PC-3 (cell line): ENCODE measurements around the gene HTRA2. TPM values are rescaled to one million over a fixed set of nuclear protein-coding genes. Genes with fewer than 3 reads are reported as not detected.

ENCODE experiments used
- ATAC-seq: fragments of 200-7000 bp; cut with Tn5 transposase; 2 replicates; pipeline ENCODE4 v1.9.1; 2020; ENCODE audit warnings: mild to moderate bottlenecking, moderate library complexity
- BruUV-seq: library from RNA; stranded (reverse); fragments of 400-500 nt; replicated peaks from 2 replicates; lab custom pipeline; 2021; lab: Mats Ljungman, UMichigan
- CTCF ChIA-PET: fragments of 300-600 bp; sonication (Branson Sonifier 250); formaldehyde crosslinking; loops from one replicate; lab custom pipeline; 2022; ENCODE audit warnings: antibody characterized with exemption; lab: Charles Lee
- POLR2A ChIA-PET: fragments of 300-600 bp; sonication (Branson Sonifier 250); formaldehyde crosslinking; loops from one replicate; lab custom pipeline; 2022; ENCODE audit warnings: antibody characterized with exemption; ENCODE audit not compliant: unreplicated experiment; lab: Charles Lee
- DNase-seq: peaks from one replicate; pipeline ENCODE4 v3.0.0-alpha.2; 2015
- H2AFZ ChIP-seq: fragments of 300-600 bp; sonication (generic); 2 replicates; pipeline ENCODE4 v1.6.0; 2016; ENCODE audit warnings: antibody characterized with exemption, low read length
- H3F3A ChIP-seq: fragments of 300-600 bp; sonication (generic); one replicate; pipeline ENCODE4 v1.6.0; 2017; ENCODE audit warnings: antibody characterized with exemption, low read length, control low read depth, mild to moderate bottlenecking; ENCODE audit not compliant: unreplicated experiment
- H3K27ac ChIP-seq: fragments of 300-600 bp; sonication (generic); 2 replicates; pipeline ENCODE4 v1.5.1; 2016; ENCODE audit warnings: mild to moderate bottlenecking, low read length
- H3K27me3 ChIP-seq: fragments of 300-600 bp; sonication (generic); 2 replicates; pipeline ENCODE4 v1.6.1; 2016; ENCODE audit warnings: low read length, mixed read lengths
- H3K36me3 ChIP-seq: fragments of 300-600 bp; sonication (generic); 2 replicates; pipeline ENCODE4 v1.6.1; 2016; ENCODE audit warnings: low read depth, mixed run types, low read length, mixed read lengths
- H3K4me1 ChIP-seq: fragments of 300-600 bp; sonication (generic); 2 replicates; pipeline ENCODE4 v1.5.1; 2016; ENCODE audit warnings: low read length; ENCODE audit not compliant: insufficient read depth
- H3K4me2 ChIP-seq: fragments of 300-600 bp; sonication (generic); 2 replicates; pipeline ENCODE4 v1.6.0; 2016; ENCODE audit warnings: low read length
- H3K4me3 ChIP-seq: fragments of 300-600 bp; sonication (generic); 2 replicates; pipeline ENCODE4 v1.5.1; 2016; ENCODE audit warnings: mild to moderate bottlenecking, low read length, mixed read lengths
- H3K79me2 ChIP-seq: fragments of 300-600 bp; sonication (generic); 2 replicates; pipeline ENCODE4 v1.6.1; 2017; ENCODE audit warnings: low read length, mixed read lengths
- H3K9ac ChIP-seq: fragments of 300-600 bp; sonication (generic); 2 replicates; pipeline ENCODE4 v1.6.0; 2016; ENCODE audit warnings: mild to moderate bottlenecking, low read length
- H3K9me2 ChIP-seq: fragments of 300-600 bp; sonication (generic); replicated peaks from 2 replicates; pipeline ENCODE4 v1.6.1; 2016; ENCODE audit warnings: mixed run types, low read length, mixed read lengths
- H3K9me3 ChIP-seq: fragments of 300-600 bp; sonication (generic); 2 replicates; pipeline ENCODE4 v1.6.1; 2016; ENCODE audit warnings: low read length, mixed read lengths
- H4K20me1 ChIP-seq: fragments of 300-600 bp; sonication (generic); 2 replicates; pipeline ENCODE4 v1.6.1; 2016; ENCODE audit warnings: low read length, mixed read lengths
- CTCF ChIP-seq: fragments of 300-600 bp; sonication (generic); conservative IDR thresholded peaks from 2 replicates; pipeline ENCODE4 v1.5.1; 2017; ENCODE audit warnings: antibody characterized with exemption, low read depth, mild to moderate bottlenecking, low read length
- EZH2 ChIP-seq: fragments of 300-600 bp; sonication (generic); IDR thresholded peaks from one replicate; pipeline ENCODE4 v1.6.1; 2017; ENCODE audit warnings: antibody characterized with exemption, mild to moderate bottlenecking, low read length; ENCODE audit not compliant: unreplicated experiment
- EZH2phosphoT487 ChIP-seq: fragments of 300-600 bp; sonication (generic); IDR thresholded peaks from 2 replicates; pipeline ENCODE4 v1.6.1; 2018; ENCODE audit warnings: mild to moderate bottlenecking, antibody characterized with exemption, low read length, borderline replicate concordance
- intact Hi-C: fragments of 100-400 bp; cut with micrococcal nuclease; formaldehyde crosslinking; loops from 2 replicates; pipeline ENCODE4 v1.9.0; 2023
- total RNA-seq: library from RNA; depleted of rRNA; stranded (reverse); fragments of >200 nt; gene quantifications from 2 replicates; pipeline ENCODE4 v1.2.3, GENCODE V29; 2014

Gene HTRA2
- total RNA-seq, 1 experiment from 2014 or later: 71.8 TPM

DNA sequence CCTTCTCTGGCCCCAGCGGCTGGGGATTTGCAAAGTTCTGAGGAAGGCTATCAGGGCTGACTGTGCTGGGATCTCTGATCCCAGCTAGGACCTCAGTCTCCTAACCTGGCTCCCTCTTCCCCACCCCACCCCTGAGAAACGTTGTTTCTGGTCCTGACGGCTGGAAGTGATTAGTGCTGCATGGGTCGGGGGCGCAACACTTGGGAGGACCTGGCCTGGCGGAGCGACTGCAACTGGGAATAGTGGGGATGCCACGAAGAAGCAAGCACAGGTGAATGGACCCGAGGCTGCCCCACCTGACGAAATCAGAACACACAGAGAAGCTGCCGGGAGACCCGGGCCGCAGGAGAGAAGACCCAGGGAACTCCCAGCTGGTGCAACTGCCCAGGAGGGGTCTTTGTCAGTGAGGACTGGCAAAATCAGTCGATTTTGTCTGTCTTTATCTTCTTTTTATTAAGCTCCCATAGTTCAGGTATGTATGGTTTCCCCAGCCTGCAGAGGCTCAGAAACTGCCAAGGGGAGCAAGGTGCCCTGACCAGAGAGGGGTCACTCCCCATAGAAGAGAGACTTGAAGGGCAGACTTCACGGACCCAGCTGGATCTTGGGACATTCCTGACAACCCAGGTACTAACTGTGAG, 29.7 kb upstream of the HTRA2 start:
- CTCF ChIA-PET: no interaction called here

DNA sequence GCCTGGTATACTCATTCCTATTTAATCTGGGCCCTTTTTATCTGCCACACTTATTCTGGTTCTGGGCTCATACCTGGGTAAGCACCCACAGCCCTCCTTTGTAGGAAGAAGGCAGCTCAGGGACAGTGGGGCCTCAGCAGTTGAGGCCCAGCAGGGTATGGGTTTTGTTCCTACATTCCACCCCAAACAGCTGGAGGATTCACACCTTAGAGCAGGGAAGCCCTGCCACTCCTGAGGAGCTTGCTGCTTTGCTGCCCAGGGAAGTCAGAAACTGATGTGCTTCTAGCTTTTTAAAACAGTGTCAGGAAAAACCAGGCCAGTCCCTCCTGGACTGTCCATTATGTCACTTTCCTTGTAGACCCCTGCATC, 29.2 kb upstream of the HTRA2 start:
- H3K9me3 ChIP-seq: no peaks in the 10 kb centered on the region
- ATAC-seq (no peak), DNase-seq (no peak)
- no TSS peak for BruUV-seq
- peaks cover 5% of the 10 kb centered on the region for H3K79me2 ChIP-seq
- H4K20me1 ChIP-seq: no peaks in the 10 kb centered on the region
- H3K27ac ChIP-seq: no peak overlapping the region
- H3K9me2 ChIP-seq: no peaks in the 10 kb centered on the region
- H3K4me1 ChIP-seq: peaks cover 23% of the 10 kb centered on the region
- ChIA-PET CTCF (no interaction called here), POLR2A (no interaction called here)
- no peak overlapping the region for H2AFZ ChIP-seq
- H3K9ac ChIP-seq: no peak overlapping the region
- no peak overlapping the region for H3K4me2 ChIP-seq
- peaks cover 7% of the 10 kb centered on the region for H3K36me3 ChIP-seq
- no peaks in the 10 kb centered on the region for H3K27me3 ChIP-seq
- no peak overlapping the region for H3K4me3 ChIP-seq
- no peak for TF ChIP-seq EZH2
- TF ChIP-seq EZH2phosphoT487: no peak
- TF ChIP-seq CTCF: no peak
- intact Hi-C loops: no loop called here
- H3F3A ChIP-seq: no peaks in the 10 kb centered on the region

More for the DNA sequence above, 29.7 kb upstream of the HTRA2 start:
- H4K20me1 ChIP-seq: no peaks in the 10 kb centered on the region
- no peak for ATAC-seq
- peaks cover 19% of the 10 kb centered on the region for H3K4me1 ChIP-seq
- no peak overlapping the region for H2AFZ ChIP-seq
- no peaks in the 10 kb centered on the region for H3K9me2 ChIP-seq
- no peaks in the 10 kb centered on the region for H3K79me2 ChIP-seq
- intact Hi-C loops: no loop called here
- H3K27ac ChIP-seq: no peak overlapping the region
- H3K4me3 ChIP-seq: no peak overlapping the region
- H3K27me3 ChIP-seq: no peaks in the 10 kb centered on the region
- H3K4me2 ChIP-seq: no peak overlapping the region
- BruUV-seq: no TSS peak
- no peak for TF ChIP-seq CTCF
- no peak for TF ChIP-seq EZH2
- no peak for TF ChIP-seq EZH2phosphoT487
- POLR2A ChIA-PET: no interaction called here
- no peak overlapping the region for H3K9ac ChIP-seq
- H3K9me3 ChIP-seq: no peaks in the 10 kb centered on the region
- peaks cover 3% of the 10 kb centered on the region; the same call in 1 of the 2 replicates for H3K36me3 ChIP-seq
- no peaks in the 10 kb centered on the region for H3F3A ChIP-seq
- DNase-seq: no peak

GRCh38 chr2:74501335-74502071, 28.2 kb upstream of the HTRA2 start:
- TF ChIP-seq EZH2 (no peak), EZH2phosphoT487 (no peak), CTCF (no peak)
- H3F3A ChIP-seq: no peaks in the 10 kb centered on the region
- peaks cover 29% of the 10 kb centered on the region for H3K4me1 ChIP-seq
- H2AFZ ChIP-seq: no peak overlapping the region
- H3K27ac ChIP-seq: no peak overlapping the region
- H3K9me2 ChIP-seq: no peaks in the 10 kb centered on the region
- peaks cover 7% of the 10 kb centered on the region for H3K36me3 ChIP-seq
- ATAC-seq: no peak
- ChIA-PET POLR2A (no interaction called here), CTCF (no interaction called here)
- no peak overlapping the region for H3K9ac ChIP-seq
- peaks cover 14% of the 10 kb centered on the region for H3K79me2 ChIP-seq
- H3K27me3 ChIP-seq: no peaks in the 10 kb centered on the region
- H3K4me2 ChIP-seq: no peak overlapping the region
- no peaks in the 10 kb centered on the region for H4K20me1 ChIP-seq
- no peak for DNase-seq
- no TSS peak for BruUV-seq
- intact Hi-C loops: no loop called here
- no peaks in the 10 kb centered on the region for H3K9me3 ChIP-seq
- no peak overlapping the region for H3K4me3 ChIP-seq
